Parathyroid adenoma (tissue), 2 donors: ENCODE results near the gene RIPK4.

Experiments used
- H2AFZ ChIP-seq: fragments of 300-600 bp; sonication (generic); one replicate; pipeline ENCODE4 v1.7.0; 2017; ENCODE audit warnings: antibody characterized with exemption, mild to moderate bottlenecking
- H3K27ac ChIP-seq: fragments of 300-600 bp; sonication (generic); one replicate; pipeline ENCODE4 v1.7.0; 2017
- H3K27me3 ChIP-seq: fragments of 300-600 bp; sonication (generic); one replicate; pipeline ENCODE4 v1.7.0; 2017; ENCODE audit warnings: low read length; ENCODE audit not compliant: control insufficient read depth, insufficient read depth
- H3K36me3 ChIP-seq: fragments of 300-600 bp; sonication (generic); one replicate; pipeline ENCODE4 v1.7.0; 2017; ENCODE audit warnings: low read length; ENCODE audit not compliant: control insufficient read depth, insufficient read depth
- H3K4me1 ChIP-seq: fragments of 300-600 bp; sonication (generic); one replicate; pipeline ENCODE4 v1.7.0; 2017; ENCODE audit warnings: control low read depth
- H3K4me2 ChIP-seq: fragments of 300-600 bp; sonication (generic); one replicate; pipeline ENCODE4 v1.7.0; 2017; ENCODE audit warnings: low read length
- H3K4me3 ChIP-seq: fragments of 300-600 bp; sonication (generic); one replicate; pipeline ENCODE4 v1.7.0; 2017; ENCODE audit warnings: low read depth, low read length
- H3K79me2 ChIP-seq: fragments of 300-600 bp; sonication (generic); one replicate; pipeline ENCODE4 v1.7.0; 2017; ENCODE audit warnings: control low read depth
- H3K9ac ChIP-seq: fragments of 300-600 bp; sonication (generic); one replicate; pipeline ENCODE4 v1.7.0; 2017; ENCODE audit warnings: mild to moderate bottlenecking
- H3K9me3 ChIP-seq: fragments of 300-600 bp; sonication (generic); one replicate; pipeline ENCODE4 v1.7.0; 2017; ENCODE audit warnings: low read length; ENCODE audit not compliant: control insufficient read depth
- CTCF ChIP-seq: fragments of 300-600 bp; sonication (generic); IDR thresholded peaks from one replicate; pipeline ENCODE4 v1.7.0; 2017; ENCODE audit warnings: antibody characterized with exemption, mild to moderate bottlenecking
- donor health status: primary hyperparathyroidism.

Gene RIPK4

GRCh38 chr21:41776778-41777177 is 9.9 kb upstream of the RIPK4 start:
- Histone ChIP-seq H3K9ac (no peak overlapping the region), H3K27me3 (no peaks in the 10 kb centered on the region), H2AFZ (no peak overlapping the region), H3K36me3 (no peaks in the 10 kb centered on the region), H3K4me3 (no peak overlapping the region), H3K9me3 (no peaks in the 10 kb centered on the region), H3K79me2 (no peaks in the 10 kb centered on the region), H3K4me1 (no peaks in the 10 kb centered on the region), H3K4me2 (no peak overlapping the region), H3K27ac (no peak overlapping the region)
- TF ChIP-seq CTCF, result no peak

GRCh38 chr21:41775149-41775472 is 8.3 kb upstream of the RIPK4 start:
- TF ChIP-seq CTCF, result no peak
- no peaks in the 10 kb centered on the region for H3K9me3 ChIP-seq
- H3K36me3 ChIP-seq, result no peaks in the 10 kb centered on the region
- H3K27me3 ChIP-seq, result no peaks in the 10 kb centered on the region
- peak overlapping the region; percentile 15 for H3K4me2 ChIP-seq
- no peak overlapping the region for H2AFZ ChIP-seq
- H3K4me3 ChIP-seq, result no peak overlapping the region
- no peaks in the 10 kb centered on the region for H3K79me2 ChIP-seq
- peak overlapping the region; percentile 36 for H3K27ac ChIP-seq
- no peak overlapping the region for H3K9ac ChIP-seq
- H3K4me1 ChIP-seq, result no peaks in the 10 kb centered on the region

- Histone ChIP-seq H3K36me3 (no peaks in the 10 kb centered on the region), H3K9ac (no peak overlapping the region), H3K4me2 (peak overlapping the region; percentile 15), H3K79me2 (no peaks in the 10 kb centered on the region), H3K27ac (peak overlapping the region; percentile 36), H3K4me3 (no peak overlapping the region), H2AFZ (no peak overlapping the region), H3K9me3 (no peaks in the 10 kb centered on the region), H3K27me3 (no peaks in the 10 kb centered on the region), H3K4me1 (no peaks in the 10 kb centered on the region)
- no peak for TF ChIP-seq CTCF
Measured at GRCh38 chr21:41774467-41775148, 7.8 kb upstream of the RIPK4 start.

GRCh38 chr21:41772351-41773080 is 5.7 kb upstream of the RIPK4 start:
- Histone ChIP-seq H3K4me2 (no peak overlapping the region), H3K79me2 (no peaks in the 10 kb centered on the region), H3K4me3 (no peak overlapping the region), H3K4me1 (no peaks in the 10 kb centered on the region), H3K9ac (no peak overlapping the region), H3K27ac (no peak overlapping the region), H3K9me3 (no peaks in the 10 kb centered on the region), H2AFZ (no peak overlapping the region), H3K27me3 (no peaks in the 10 kb centered on the region), H3K36me3 (no peaks in the 10 kb centered on the region)
- no peak for TF ChIP-seq CTCF

- Histone ChIP-seq H3K27ac (no peak overlapping the region), H3K4me3 (no peak overlapping the region), H3K9ac (no peak overlapping the region), H3K4me2 (no peak overlapping the region), H3K27me3 (no peaks in the 10 kb centered on the region), H2AFZ (no peak overlapping the region), H3K79me2 (no peaks in the 10 kb centered on the region), H3K36me3 (no peaks in the 10 kb centered on the region), H3K4me1 (no peaks in the 10 kb centered on the region), H3K9me3 (no peaks in the 10 kb centered on the region)
- no peak for TF ChIP-seq CTCF
Measured at GRCh38 chr21:41771625-41771945, 4.7 kb upstream of the RIPK4 start.
